Endothelial cell of umbilical vein (primary cell): ENCODE measurements around the gene MAST4. TPM values are rescaled to one million over a fixed set of nuclear protein-coding genes. Genes with fewer than 3 reads are reported as not detected.

ENCODE experiments used
- BruUV-seq: library from RNA; stranded (reverse); fragments of 400-500 nt; replicated peaks from 2 replicates; lab custom pipeline; 2021; lab: Mats Ljungman, UMichigan
- CTCF ChIA-PET: fragments of 300-600, 350-600 bp; sonication (Branson Sonifier 250); formaldehyde crosslinking; loops from one replicate; lab custom pipeline; 2021; ENCODE audit warnings: antibody characterized with exemption, inconsistent platforms; lab: Charles Lee
- POLR2A ChIA-PET: fragments of 300-600, 350-600 bp; sonication (Branson Sonifier 250); formaldehyde crosslinking; loops from one replicate; lab custom pipeline; 2021; ENCODE audit warnings: antibody characterized with exemption, inconsistent platforms; lab: Charles Lee
- DNase-seq: peaks from one replicate; pipeline ENCODE4 v3.0.0-alpha.2; 2011; ENCODE audit warnings: low read depth, low spot score
- FAIRE-seq: peaks from 2 replicates; lab custom pipeline; 2011; peaks lifted over from hg19 to GRCh38; lab: Jason Lieb, UNC
- H2AFZ ChIP-seq: 2 replicates; pipeline ENCODE4 v1.6.0; 2012; ENCODE audit warnings: low read depth, low read length, control low read depth, inconsistent platforms
- H3K27ac ChIP-seq: 2 replicates; pipeline ENCODE4 v1.5.1; 2011; ENCODE audit warnings: low read depth, mild to moderate bottlenecking, control low read depth, low read length, moderate library complexity; ENCODE audit not compliant: insufficient read depth
- H3K27me3 ChIP-seq, 2 experiments: 2 replicates each; pipeline versions ENCODE4 v1.6.0 to v1.6.1; 2011; ENCODE audit warnings: low read length in 2 of 2, mixed read lengths in 1 of 2; ENCODE audit not compliant: control insufficient read depth in 2 of 2, insufficient read depth in 2 of 2
- H3K36me3 ChIP-seq, 2 experiments: 2 replicates in 1 of 2; 3 replicates in 1 of 2; pipeline ENCODE4 v1.5.1; 2011; ENCODE audit warnings: low read length in 2 of 2, mild to moderate bottlenecking in 1 of 2, moderate library complexity in 1 of 2; ENCODE audit not compliant: control insufficient read depth in 2 of 2, insufficient read depth in 2 of 2; ENCODE audit errors: extremely low read depth in 1 of 2
- H3K4me1 ChIP-seq: 3 replicates; pipeline ENCODE4 v1.5.1; 2011; ENCODE audit warnings: mild to moderate bottlenecking, low read length; ENCODE audit not compliant: control insufficient read depth, insufficient read depth; ENCODE audit errors: extremely low read depth
- H3K4me2 ChIP-seq: 2 replicates; pipeline ENCODE4 v1.6.1; 2011; ENCODE audit warnings: low read length, control low read depth, mixed read lengths; ENCODE audit not compliant: insufficient read depth
- H3K4me3 ChIP-seq, 3 experiments: fragments of 200-600 bp in 1 of 3; sonication (generic), shearing (Covaris generic) in 1 of 3; replicated peaks in 1 of 3; 2 replicates each; pipeline ENCODE4 v1.5.1; 2011 to 2016; ENCODE audit warnings: control low read depth in 3 of 3, low read length in 3 of 3, mild to moderate bottlenecking in 2 of 3, inconsistent platforms in 1 of 3, low read depth in 1 of 3, moderate library complexity in 1 of 3; ENCODE audit not compliant: insufficient read depth in 1 of 3
- H3K79me2 ChIP-seq: 2 replicates; pipeline ENCODE4 v1.6.0; 2012; ENCODE audit warnings: low read length, inconsistent platforms; ENCODE audit not compliant: control insufficient read depth, insufficient read depth
- H3K9ac ChIP-seq: replicated peaks from 2 replicates; pipeline ENCODE3; 2011; ENCODE audit warnings: low read length, control low read depth; ENCODE audit not compliant: insufficient read depth; ENCODE audit errors: extremely low read depth
- H3K9me1 ChIP-seq: replicated peaks from 3 replicates; pipeline ENCODE4 v1.6.0; 2011; ENCODE audit warnings: mild to moderate bottlenecking, low read length; ENCODE audit not compliant: control insufficient read depth, insufficient read depth; ENCODE audit errors: extremely low read depth
- H3K9me3 ChIP-seq: replicated peaks from 2 replicates; pipeline ENCODE4 v1.5.1; 2012; ENCODE audit warnings: low read length, inconsistent platforms; ENCODE audit not compliant: control insufficient read depth, insufficient read depth
- H4K20me1 ChIP-seq: replicated peaks from 2 replicates; pipeline ENCODE3; 2011; ENCODE audit warnings: mild to moderate bottlenecking, low read length; ENCODE audit not compliant: control insufficient read depth, insufficient read depth; ENCODE audit errors: extremely low read depth
- EZH2 ChIP-seq: IDR thresholded peaks from 2 replicates; pipeline ENCODE4 v1.6.1; 2012; ENCODE audit warnings: borderline replicate concordance, low read depth, mild to moderate bottlenecking, moderate library complexity, low read length, inconsistent platforms; ENCODE audit not compliant: severe bottlenecking
- FOS ChIP-seq: IDR thresholded peaks from 2 replicates; pipeline ENCODE4 v1.6.1; 2011; ENCODE audit warnings: mild to moderate bottlenecking, low read length, moderate library complexity, borderline replicate concordance; ENCODE audit not compliant: insufficient read depth
- GATA2 ChIP-seq: IDR thresholded peaks from 2 replicates; pipeline ENCODE4 v1.7.0; 2011; ENCODE audit warnings: low read depth, mild to moderate bottlenecking, moderate library complexity, mixed read lengths, low read length; ENCODE audit not compliant: insufficient read length, insufficient read depth
- JUN ChIP-seq: IDR thresholded peaks from 2 replicates; pipeline ENCODE4 v1.6.1; 2011; ENCODE audit warnings: borderline replicate concordance, low read depth; ENCODE audit not compliant: insufficient read length, insufficient read depth
- MYC ChIP-seq: IDR thresholded peaks from one replicate; pipeline ENCODE4 v1.6.1; 2011; ENCODE audit warnings: mild to moderate bottlenecking, low read depth, low read length
- POLR2A ChIP-seq: IDR thresholded peaks from 2 replicates; pipeline ENCODE4 v1.6.1; 2012; ENCODE audit warnings: low read depth, mild to moderate bottlenecking, control low read depth, low read length
- POLR2AphosphoS5 ChIP-seq: IDR thresholded peaks from 2 replicates; pipeline ENCODE4 v1.6.1; 2012; ENCODE audit warnings: low read depth, mild to moderate bottlenecking, control low read depth, low read length, moderate library complexity; ENCODE audit not compliant: insufficient read depth
- dilution Hi-C: fragments of 300-500 bp; cut with MboI; formaldehyde crosslinking; loops from one replicate; pipeline ENCODE4 v1.15.0; 2019; ENCODE audit warnings: low sequenced_read_pairs; ENCODE audit not compliant: extremely low pct_ligation_motif_present
- intact Hi-C: fragments of 100-400 bp; cut with micrococcal nuclease; formaldehyde crosslinking; loops from one replicate; pipeline ENCODE4 v1.10.0; 2022
- polyA plus RNA-seq, 4 experiments: library from polyadenylated mRNA; depleted of rRNA in 3 of 4; stranded (reverse) in 3 of 4; unstranded in 1 of 4; fragments of >200 nt; gene quantifications; 2 replicates each; pipeline versions ENCODE4 v1.2.1 to v1.2.3, GENCODE V29; 2011 to 2012; ENCODE audit warnings: missing spikeins in 1 of 4
- total RNA-seq: library from RNA; stranded (reverse); gene quantifications from 2 replicates; pipeline ENCODE4 v1.2.3, GENCODE V29; 2021
- TF ChIP-seq, protein P1 (sequence below): IDR thresholded peaks from 2 replicates; pipeline ENCODE4 v1.6.1; 2011; ENCODE audit not compliant: insufficient read depth, insufficient read length
- TF ChIP-seq, protein P2 (sequence below), 2 donors: IDR thresholded peaks; 1 replicate in 1 of 2; 2 replicates in 1 of 2; pipeline ENCODE4 v1.5.1; 2011; ENCODE audit warnings: low read length in 2 of 2, mild to moderate bottlenecking in 2 of 2, moderate library complexity in 2 of 2, control low read depth in 1 of 2, inconsistent platforms in 1 of 2, low read depth in 1 of 2; ENCODE audit not compliant: insufficient read depth in 1 of 2; ENCODE audit errors: extremely low read depth in 1 of 2

The MAST4 gene
- total and polyA plus RNA-seq, 2 donors (not counting 3 experiments of a cell fraction or from before 2014, with no cell fraction given): 40.2 to 116 TPM

DNA sequence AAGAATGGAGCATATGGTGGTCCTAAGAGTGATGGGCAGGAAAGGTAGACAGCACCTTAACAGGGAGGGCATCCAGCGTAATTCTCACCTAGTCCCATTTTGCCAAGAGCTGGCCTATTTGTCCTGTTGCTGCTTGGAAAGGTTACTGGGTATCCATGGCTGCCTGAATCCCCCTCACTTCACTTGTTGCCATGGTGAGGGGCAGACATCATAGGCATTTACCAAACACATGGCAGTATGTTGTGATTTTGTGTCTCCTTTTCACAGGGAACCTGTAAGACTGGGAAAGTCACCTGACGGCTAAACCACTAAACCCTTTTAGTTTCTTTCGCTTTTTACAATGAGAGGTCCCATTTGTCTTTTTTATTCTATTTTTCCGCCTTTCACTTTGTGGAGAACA, 373.3 kb downstream of the MAST4 start:
- FAIRE-seq (no peak), DNase-seq (no peak)
- dilution Hi-C loops: no loop called here
- Histone ChIP-seq H3K9ac (no peak overlapping the region), H3K9me3 (no peaks in the 10 kb centered on the region), H3K79me2 (no peaks in the 10 kb centered on the region), H3K27me3 (no peaks in the 10 kb centered on the region), H3K4me1 (peaks cover 7% of the 10 kb centered on the region), H3K36me3 (no peaks in the 10 kb centered on the region), H3K27ac (no peak overlapping the region), H4K20me1 (no peaks in the 10 kb centered on the region), H3K4me2 (no peak overlapping the region), H3K4me3 (no peak overlapping the region), H3K9me1 (no peaks in the 10 kb centered on the region), H2AFZ (no peak overlapping the region)
- ChIA-PET CTCF (interaction anchor here (3.2 kb wide), 1 partner anchor 10 kb away, joined by 9 read pairs; no protein-coding TSS in a partner anchor), POLR2A (no interaction called here)
- BruUV-seq: no TSS peak
- intact Hi-C loops: no loop called here
- TF ChIP-seq, protein P1, sequence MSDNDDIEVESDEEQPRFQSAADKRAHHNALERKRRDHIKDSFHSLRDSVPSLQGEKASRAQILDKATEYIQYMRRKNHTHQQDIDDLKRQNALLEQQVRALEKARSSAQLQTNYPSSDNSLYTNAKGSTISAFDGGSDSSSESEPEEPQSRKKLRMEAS: no peak
- no peak for TF ChIP-seq FOS
- TF ChIP-seq, protein P2, sequence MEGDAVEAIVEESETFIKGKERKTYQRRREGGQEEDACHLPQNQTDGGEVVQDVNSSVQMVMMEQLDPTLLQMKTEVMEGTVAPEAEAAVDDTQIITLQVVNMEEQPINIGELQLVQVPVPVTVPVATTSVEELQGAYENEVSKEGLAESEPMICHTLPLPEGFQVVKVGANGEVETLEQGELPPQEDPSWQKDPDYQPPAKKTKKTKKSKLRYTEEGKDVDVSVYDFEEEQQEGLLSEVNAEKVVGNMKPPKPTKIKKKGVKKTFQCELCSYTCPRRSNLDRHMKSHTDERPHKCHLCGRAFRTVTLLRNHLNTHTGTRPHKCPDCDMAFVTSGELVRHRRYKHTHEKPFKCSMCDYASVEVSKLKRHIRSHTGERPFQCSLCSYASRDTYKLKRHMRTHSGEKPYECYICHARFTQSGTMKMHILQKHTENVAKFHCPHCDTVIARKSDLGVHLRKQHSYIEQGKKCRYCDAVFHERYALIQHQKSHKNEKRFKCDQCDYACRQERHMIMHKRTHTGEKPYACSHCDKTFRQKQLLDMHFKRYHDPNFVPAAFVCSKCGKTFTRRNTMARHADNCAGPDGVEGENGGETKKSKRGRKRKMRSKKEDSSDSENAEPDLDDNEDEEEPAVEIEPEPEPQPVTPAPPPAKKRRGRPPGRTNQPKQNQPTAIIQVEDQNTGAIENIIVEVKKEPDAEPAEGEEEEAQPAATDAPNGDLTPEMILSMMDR (IDR thresholded peaks at IDR 0.05; ENCODE audit: extremely low read depth in 1 of 2, insufficient read depth in 1 of 2, low read depth in 1 of 2, low read length in 2 of 2): no peak
- TF ChIP-seq POLR2AphosphoS5: no peak
- TF ChIP-seq GATA2: no peak
- no peak for TF ChIP-seq JUN
- no peak for TF ChIP-seq POLR2A
- no peak for TF ChIP-seq MYC
- TF ChIP-seq EZH2: no peak
